IMR-90 (cell line): ENCODE measurements around the gene NRCAM. TPM values are rescaled to one million over a fixed set of nuclear protein-coding genes. Genes with fewer than 3 reads are reported as not detected.

Experiments used
- ATAC-seq: fragments of 200-7000 bp; cut with Tn5 transposase; 2 replicates; pipeline ENCODE4 v1.9.1; 2020; ENCODE audit warnings: low read depth, mild to moderate bottlenecking, moderate library complexity
- BruUV-seq: library from RNA; stranded (reverse); fragments of 400-500 nt; replicated peaks from 2 replicates; lab custom pipeline; 2021; lab: Mats Ljungman, UMichigan
- CTCF ChIA-PET: fragments of 300-600 bp; formaldehyde crosslinking; extraction: SDS; loops from one replicate; lab custom pipeline; 2021; ENCODE audit warnings: antibody characterized with exemption; lab: Yijun Ruan, JAX
- POLR2A ChIA-PET: fragments of 300-600 bp; sonication (Branson Sonifier 250); formaldehyde crosslinking; loops from one replicate; lab custom pipeline; 2022; ENCODE audit warnings: antibody characterized with exemption; ENCODE audit not compliant: unreplicated experiment; lab: Charles Lee
- DNase-seq: peaks from one replicate; pipeline ENCODE4 v3.0.0; 2013
- H2AFZ ChIP-seq: replicated peaks from 2 replicates; pipeline ENCODE3; 2013; ENCODE audit warnings: low read length, mild to moderate bottlenecking; ENCODE audit not compliant: poor library complexity
- H2AK5ac ChIP-seq: 2 replicates; pipeline ENCODE4 v1.6.1; 2013; ENCODE audit warnings: low read depth, low read length, inconsistent platforms
- H2AK9ac ChIP-seq: replicated peaks from 2 replicates; pipeline ENCODE3; 2013; ENCODE audit warnings: mild to moderate bottlenecking, low read depth, low read length, moderate library complexity; ENCODE audit not compliant: poor library complexity
- H2BK120ac ChIP-seq: 2 replicates; pipeline ENCODE4 v1.6.1; 2013; ENCODE audit warnings: low read depth, low read length, inconsistent platforms
- H2BK15ac ChIP-seq: 3 replicates; pipeline ENCODE4 v1.6.1; 2013; ENCODE audit warnings: low read depth, low read length, inconsistent platforms
- H2BK20ac ChIP-seq: 2 replicates; pipeline ENCODE4 v1.6.1; 2013; ENCODE audit warnings: low read depth, mild to moderate bottlenecking, inconsistent platforms, low read length, moderate library complexity
- H2BK5ac ChIP-seq: 2 replicates; pipeline ENCODE4 v1.6.1; 2013; ENCODE audit warnings: mild to moderate bottlenecking, low read depth, low read length, inconsistent platforms; ENCODE audit not compliant: poor library complexity, severe bottlenecking
- H3K14ac ChIP-seq: replicated peaks from 2 replicates; pipeline ENCODE4 v1.6.1; 2013; ENCODE audit warnings: low read depth, low read length, inconsistent platforms
- H3K18ac ChIP-seq: 2 replicates; pipeline ENCODE4 v1.6.1; 2013; ENCODE audit warnings: low read depth, low read length, control low read depth
- H3K23ac ChIP-seq: 2 replicates; pipeline ENCODE4 v1.6.1; 2013; ENCODE audit warnings: low read depth, low read length, inconsistent platforms
- H3K27ac ChIP-seq: 2 replicates; pipeline ENCODE4 v1.5.1; 2013; ENCODE audit warnings: mild to moderate bottlenecking, control low read depth, low read length; ENCODE audit not compliant: insufficient read depth
- H3K27me3 ChIP-seq: 2 replicates; pipeline ENCODE4 v1.6.1; 2013; ENCODE audit warnings: low read length; ENCODE audit not compliant: control insufficient read depth, insufficient read depth
- H3K36me3 ChIP-seq: 2 replicates; pipeline ENCODE4 v1.6.1; 2013; ENCODE audit warnings: low read length, mixed read lengths; ENCODE audit not compliant: control insufficient read depth, insufficient read depth
- H3K4ac ChIP-seq: 2 replicates; pipeline ENCODE4 v1.6.1; 2013; ENCODE audit warnings: low read depth, low read length, inconsistent platforms
- H3K4me1 ChIP-seq: 2 replicates; pipeline ENCODE4 v1.6.1; 2013; ENCODE audit warnings: low read length, mixed read lengths; ENCODE audit not compliant: control insufficient read depth, insufficient read depth
- H3K4me2 ChIP-seq: 2 replicates; pipeline ENCODE4 v1.6.1; 2013; ENCODE audit warnings: low read depth, mild to moderate bottlenecking, control low read depth, low read length, moderate library complexity
- H3K4me3 ChIP-seq: 2 replicates; pipeline ENCODE4 v1.5.1; 2013; ENCODE audit warnings: low read depth, mild to moderate bottlenecking, control low read depth, low read length, moderate library complexity; ENCODE audit not compliant: insufficient read depth
- H3K56ac ChIP-seq: 2 replicates; pipeline ENCODE4 v1.6.1; 2013; ENCODE audit warnings: low read length, inconsistent platforms; ENCODE audit not compliant: insufficient read depth; ENCODE audit errors: extremely low read depth
- H3K79me1 ChIP-seq, 2 experiments: 2 replicates each; pipeline ENCODE4 v1.6.1; 2013; ENCODE audit warnings: low read length in 2 of 2, inconsistent platforms in 1 of 2, low read depth in 1 of 2
- H3K9ac ChIP-seq: 2 replicates; pipeline ENCODE4 v1.6.1; 2013; ENCODE audit warnings: low read depth, low read length, control low read depth
- H3K9me1 ChIP-seq: 2 replicates; pipeline ENCODE4 v1.6.1; 2013; ENCODE audit warnings: low read length, inconsistent platforms; ENCODE audit not compliant: insufficient read depth
- H3K9me3 ChIP-seq: 2 replicates; pipeline ENCODE4 v1.6.1; 2013; ENCODE audit warnings: low read length; ENCODE audit not compliant: control insufficient read depth, insufficient read depth
- H4K20me1 ChIP-seq: 2 replicates; pipeline ENCODE4 v1.6.1; 2013; ENCODE audit warnings: low read length, inconsistent platforms; ENCODE audit not compliant: insufficient read depth
- H4K5ac ChIP-seq: 2 replicates; pipeline ENCODE4 v1.6.1; 2013; ENCODE audit warnings: mild to moderate bottlenecking, low read depth, low read length, control low read depth
- H4K8ac ChIP-seq, 2 experiments: 2 replicates each; pipeline ENCODE4 v1.6.1; 2013; ENCODE audit warnings: low read depth in 2 of 2, low read length in 2 of 2, control low read depth in 1 of 2, inconsistent platforms in 1 of 2
- H4K91ac ChIP-seq: 2 replicates; pipeline ENCODE4 v1.6.1; 2013; ENCODE audit warnings: low read depth, low read length, inconsistent platforms; ENCODE audit not compliant: insufficient read depth
- FOS ChIP-seq: fragments of 150-350 bp; IDR thresholded peaks from 2 replicates; pipeline ENCODE4 v1.6.1; 2016; ENCODE audit warnings: low read depth, low read length
- RFX5 ChIP-seq: IDR thresholded peaks from 2 replicates; pipeline ENCODE4 v1.8.0; 2012; ENCODE audit warnings: low read depth, mild to moderate bottlenecking, low read length, moderate library complexity
- WGBS, 2 experiments: methylation state at CpG; one replicate each; pipeline versions ENCODE4 v1.1.5 to v1.1.7; 2013; ENCODE audit warnings: missing lambda C conversion rate in 2 of 2; ENCODE audit not compliant: insufficient read length in 1 of 2; ENCODE audit errors: extremely low coverage in 2 of 2; 5-methylcytosine and 5-hydroxymethylcytosine counted together
- dilution Hi-C: fragments of 300-500 bp; cut with HindIII; formaldehyde crosslinking; loops from one replicate; pipeline ENCODE4 v1.14.3; 2018; ENCODE audit warnings: low sequenced_read_pairs; ENCODE audit not compliant: unreplicated experiment
- in situ Hi-C: fragments of 300-500 bp; cut with MboI; formaldehyde crosslinking; loops from 3 replicates; pipeline ENCODE4 v1.14.3; 2019; ENCODE audit warnings: low sequenced_read_pairs, inconsistent platforms, mixed read lengths
- intact Hi-C: fragments of 100-400 bp; cut with micrococcal nuclease; formaldehyde crosslinking; loops from 2 replicates; pipeline ENCODE4 v1.10.0; 2022
- polyA plus RNA-seq, 3 experiments: library from polyadenylated mRNA; depleted of rRNA; stranded (reverse); fragments of >200 nt; gene quantifications; 2 replicates each; pipeline ENCODE4 v1.2.3, GENCODE V29; 2012; ENCODE audit warnings: low replicate concordance in 1 of 3
- total RNA-seq: library from RNA; depleted of rRNA; stranded (reverse); fragments of >200 nt; gene quantifications from 2 replicates; pipeline ENCODE4 v1.2.3, GENCODE V29; 2012; rRNA removed
- TF ChIP-seq, protein P1 (sequence below): conservative IDR thresholded peaks from 2 replicates; pipeline ENCODE4 v1.5.1; 2012; ENCODE audit warnings: mild to moderate bottlenecking, low read depth, low read length, improper control_type of control experiment
- TF ChIP-seq, protein P2 (sequence below): fragments of 150-350 bp; IDR thresholded peaks from 2 replicates; pipeline ENCODE4 v1.6.1; 2016; ENCODE audit warnings: low read depth, mild to moderate bottlenecking, low read length, moderate library complexity, borderline replicate concordance

The NRCAM gene
- total and polyA plus RNA-seq, 2 of the 4 experiments (the other 2 are of a cell fraction): 0.46 to 1.1 TPM

DNA sequence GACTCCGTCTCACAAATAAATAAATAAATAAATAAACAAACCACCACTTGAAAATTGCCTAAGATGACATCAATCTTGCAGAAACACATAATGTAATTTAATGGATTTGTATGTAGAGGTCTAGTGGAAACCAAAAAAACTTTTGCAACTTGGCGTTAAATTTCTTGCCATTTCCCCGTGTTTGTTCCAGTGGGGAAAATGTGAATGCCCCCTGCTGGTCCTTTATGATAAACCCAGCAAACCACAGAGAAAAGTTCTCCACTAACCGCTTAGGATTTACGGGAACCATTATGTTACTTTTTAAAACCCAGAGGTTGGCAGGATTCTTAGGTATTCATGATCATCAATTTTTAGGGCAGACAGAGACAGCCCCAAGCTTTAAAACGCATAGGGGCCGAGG lies 358.5 kb downstream of the NRCAM start:
- DNase-seq (no peak), ATAC-seq (no peak)
- Histone ChIP-seq H3K9ac (no peak overlapping the region), H2BK20ac (peak overlapping the region; percentile 29; the same call in 1 of the 2 replicates), H4K5ac (no peak overlapping the region), H3K14ac (no peak overlapping the region), H3K4me1 (peaks cover 22% of the 10 kb centered on the region), H3K27me3 (no peaks in the 10 kb centered on the region), H3K79me1 (no peaks in the 10 kb centered on the region), H3K4ac (peak overlapping the region; percentile 19; the same call in 1 of the 2 replicates), H3K36me3 (no peaks in the 10 kb centered on the region), H3K23ac (no peak overlapping the region), H3K56ac (no peak overlapping the region), H2BK5ac (no peak overlapping the region), H4K8ac (no peak overlapping the region), H2AK9ac (no peak overlapping the region), H3K4me3 (no peak overlapping the region), H3K9me3 (no peaks in the 10 kb centered on the region), H3K4me2 (no peak overlapping the region), H2AK5ac (no peak overlapping the region), H3K27ac (no peak overlapping the region), H2BK15ac (no peak overlapping the region), H4K20me1 (no peaks in the 10 kb centered on the region), H4K91ac (peak overlapping the region; percentile 47; the same call in 1 of the 2 replicates), H3K18ac (no peak overlapping the region), H2BK120ac (peak overlapping the region; percentile 67), H3K9me1 (peaks cover 20% of the 10 kb centered on the region), H2AFZ (no peak overlapping the region)
- WGBS, 2 experiments: no CpG with 5 or more reads among the region's 7 CpGs
- ChIA-PET POLR2A (no interaction called here), CTCF (no interaction called here)
- TF ChIP-seq, protein P1, sequence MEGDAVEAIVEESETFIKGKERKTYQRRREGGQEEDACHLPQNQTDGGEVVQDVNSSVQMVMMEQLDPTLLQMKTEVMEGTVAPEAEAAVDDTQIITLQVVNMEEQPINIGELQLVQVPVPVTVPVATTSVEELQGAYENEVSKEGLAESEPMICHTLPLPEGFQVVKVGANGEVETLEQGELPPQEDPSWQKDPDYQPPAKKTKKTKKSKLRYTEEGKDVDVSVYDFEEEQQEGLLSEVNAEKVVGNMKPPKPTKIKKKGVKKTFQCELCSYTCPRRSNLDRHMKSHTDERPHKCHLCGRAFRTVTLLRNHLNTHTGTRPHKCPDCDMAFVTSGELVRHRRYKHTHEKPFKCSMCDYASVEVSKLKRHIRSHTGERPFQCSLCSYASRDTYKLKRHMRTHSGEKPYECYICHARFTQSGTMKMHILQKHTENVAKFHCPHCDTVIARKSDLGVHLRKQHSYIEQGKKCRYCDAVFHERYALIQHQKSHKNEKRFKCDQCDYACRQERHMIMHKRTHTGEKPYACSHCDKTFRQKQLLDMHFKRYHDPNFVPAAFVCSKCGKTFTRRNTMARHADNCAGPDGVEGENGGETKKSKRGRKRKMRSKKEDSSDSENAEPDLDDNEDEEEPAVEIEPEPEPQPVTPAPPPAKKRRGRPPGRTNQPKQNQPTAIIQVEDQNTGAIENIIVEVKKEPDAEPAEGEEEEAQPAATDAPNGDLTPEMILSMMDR: 0 out of 2 replicates have a peak, but pooled peaks have one; percentile 12
- TF ChIP-seq RFX5 (no peak), FOS (no peak)
- TF ChIP-seq, protein P2, sequence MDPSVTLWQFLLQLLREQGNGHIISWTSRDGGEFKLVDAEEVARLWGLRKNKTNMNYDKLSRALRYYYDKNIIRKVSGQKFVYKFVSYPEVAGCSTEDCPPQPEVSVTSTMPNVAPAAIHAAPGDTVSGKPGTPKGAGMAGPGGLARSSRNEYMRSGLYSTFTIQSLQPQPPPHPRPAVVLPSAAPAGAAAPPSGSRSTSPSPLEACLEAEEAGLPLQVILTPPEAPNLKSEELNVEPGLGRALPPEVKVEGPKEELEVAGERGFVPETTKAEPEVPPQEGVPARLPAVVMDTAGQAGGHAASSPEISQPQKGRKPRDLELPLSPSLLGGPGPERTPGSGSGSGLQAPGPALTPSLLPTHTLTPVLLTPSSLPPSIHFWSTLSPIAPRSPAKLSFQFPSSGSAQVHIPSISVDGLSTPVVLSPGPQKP: no peak
- in situ Hi-C loops: loop anchor here (5.0 kb wide), 1 partner anchor 75 kb away; no protein-coding TSS in a partner anchor
- dilution Hi-C loops: no loop called here
- intact Hi-C loops: loop anchor here (5.0 kb wide), 2 partner anchors 75 to 95 kb away; partner anchors contain the start of gene LAMB1
- BruUV-seq: no TSS peak

Other genes with a start within 250 kb of the NRCAM start
- gene PNPLA8, start 69.7 kb upstream of the NRCAM start, total RNA-seq: 14.5 and 23.9 TPM in 2 replicates
- 6.1 and 7.0 TPM in 2 replicates for gene PNPLA8, start 69.7 kb upstream of the NRCAM start, polyA plus RNA-seq (2012; rRNA removed)
- gene THAP5, start 113.3 kb upstream of the NRCAM start, total RNA-seq: 23.7 and 32.5 TPM in 2 replicates
- gene THAP5, start 113.3 kb upstream of the NRCAM start, polyA plus RNA-seq (2012; rRNA removed): 5.2 and 6.7 TPM in 2 replicates
- 31.7 and 44.6 TPM in 2 replicates for gene DNAJB9, start 113.4 kb upstream of the NRCAM start, total RNA-seq
- 3.8 and 4.6 TPM in 2 replicates for gene DNAJB9, start 113.4 kb upstream of the NRCAM start, polyA plus RNA-seq (2012; rRNA removed)